Activated T-cell treated with anti-CD3 and anti-CD28 coated beads, Interleukin-2, amount 50 U/mL, for 24 hours (primary cell): ENCODE results near the gene DGKI.

Experiments
- DNase-seq: peaks from one replicate; pipeline ENCODE4 v3.0.0-alpha.2; 2020
- H3K27ac Mint-ChIP-seq: 2 replicates; pipeline ENCODE4 v1.8.0; 2020; ENCODE audit warnings: mild to moderate bottlenecking, mixed read lengths
- H3K27me3 Mint-ChIP-seq: 2 replicates; pipeline ENCODE4 v1.8.0; 2020; ENCODE audit warnings: mixed read lengths
- H3K36me3 Mint-ChIP-seq: 2 replicates; pipeline ENCODE4 v1.8.0; 2020; ENCODE audit warnings: low read depth, mixed read lengths
- H3K4me1 Mint-ChIP-seq: 2 replicates; pipeline ENCODE4 v1.8.0; 2020; ENCODE audit warnings: low read depth, mixed read lengths
- H3K4me3 Mint-ChIP-seq: 2 replicates; pipeline ENCODE4 v1.8.0; 2020; ENCODE audit warnings: mild to moderate bottlenecking, moderate library complexity, mixed read lengths
- H3K9me3 Mint-ChIP-seq: 2 replicates; pipeline ENCODE4 v1.8.0; 2020; ENCODE audit warnings: mixed read lengths

The DGKI gene

DNA sequence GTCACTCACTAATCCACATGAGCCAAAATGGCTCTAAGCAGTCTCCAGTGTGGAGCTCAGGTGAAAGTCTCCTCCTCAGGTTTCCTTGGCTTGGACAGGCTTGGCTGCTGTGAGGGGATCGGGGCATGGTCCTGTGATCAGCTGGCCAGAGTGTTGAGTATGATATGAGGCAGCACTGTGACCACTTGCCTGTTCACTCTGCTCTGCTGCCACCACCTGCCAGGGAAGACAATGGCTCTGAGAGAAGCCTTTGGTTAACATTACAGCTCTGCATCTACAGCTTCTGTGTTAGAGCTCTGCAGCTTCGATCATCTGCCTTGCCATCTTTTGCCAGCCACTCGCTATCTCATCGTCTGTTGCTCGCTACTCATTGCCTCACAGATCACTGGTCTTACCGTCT lies 483.1 kb downstream of the DGKI start:
- Mint-ChIP-seq H3K4me1 (no peaks in the 10 kb centered on the region), H3K4me3 (no peak overlapping the region), H3K9me3 (peaks cover 18% of the 10 kb centered on the region), H3K27me3 (no peaks in the 10 kb centered on the region), H3K27ac (no peak overlapping the region), H3K36me3 (no peaks in the 10 kb centered on the region)
- no peak for DNase-seq

DNA sequence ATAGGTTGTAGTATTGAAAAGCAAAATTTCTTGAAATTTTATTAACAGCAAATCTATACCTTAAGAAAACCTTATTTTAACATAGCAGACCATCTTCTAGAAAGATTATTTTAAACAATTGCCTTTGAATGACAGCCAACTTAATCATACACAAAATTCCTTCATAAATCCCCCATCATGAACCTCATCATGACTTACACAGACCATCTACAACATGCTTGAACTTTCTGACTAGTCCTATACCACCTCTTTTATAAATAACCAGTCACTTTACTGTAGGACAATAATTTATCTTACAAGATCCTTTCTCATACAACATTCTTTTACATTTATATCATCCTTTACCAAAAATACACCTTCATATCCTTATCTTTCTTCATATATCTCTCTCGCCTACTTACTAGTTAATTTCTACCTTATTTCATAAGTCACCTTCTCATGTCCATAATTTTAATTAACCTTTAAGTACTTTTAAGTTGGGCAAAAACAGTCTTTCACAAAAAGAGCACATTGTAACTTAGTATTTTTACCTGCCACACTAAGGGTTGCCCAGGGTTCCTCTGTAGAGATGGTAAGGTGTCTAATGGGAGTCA lies 486.6 kb downstream of the DGKI start:
- Mint-ChIP-seq H3K27ac (no peak overlapping the region), H3K27me3 (no peaks in the 10 kb centered on the region), H3K9me3 (peaks cover 21% of the 10 kb centered on the region), H3K36me3 (no peaks in the 10 kb centered on the region), H3K4me3 (no peak overlapping the region), H3K4me1 (no peaks in the 10 kb centered on the region)
- no peak for DNase-seq

DNA sequence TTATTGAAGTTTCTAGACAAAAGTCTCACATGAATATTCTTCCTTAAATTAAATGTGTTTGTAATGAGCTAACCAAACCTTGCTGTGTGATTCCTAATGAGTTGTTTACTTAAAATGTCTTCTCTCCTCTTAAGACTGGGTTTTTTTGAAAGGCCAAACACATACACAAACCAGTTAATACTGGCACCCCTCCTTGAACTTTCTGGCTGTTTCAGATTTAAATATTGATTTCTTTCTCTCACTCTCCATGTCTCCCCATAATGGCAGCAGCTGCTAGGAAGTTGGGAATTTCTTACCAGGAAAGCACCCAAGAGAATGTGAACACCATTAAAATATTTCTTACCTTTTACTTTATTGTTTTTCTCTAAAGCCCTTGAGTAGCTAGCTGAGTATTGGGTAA lies 491.8 kb downstream of the DGKI start:
- no peaks in the 10 kb centered on the region for H3K27me3 Mint-ChIP-seq
- H3K4me1 Mint-ChIP-seq = no peaks in the 10 kb centered on the region
- no peak for DNase-seq
- no peak overlapping the region for H3K27ac Mint-ChIP-seq
- H3K9me3 Mint-ChIP-seq = peaks cover 9% of the 10 kb centered on the region
- H3K36me3 Mint-ChIP-seq = no peaks in the 10 kb centered on the region
- no peak overlapping the region for H3K4me3 Mint-ChIP-seq

DNA sequence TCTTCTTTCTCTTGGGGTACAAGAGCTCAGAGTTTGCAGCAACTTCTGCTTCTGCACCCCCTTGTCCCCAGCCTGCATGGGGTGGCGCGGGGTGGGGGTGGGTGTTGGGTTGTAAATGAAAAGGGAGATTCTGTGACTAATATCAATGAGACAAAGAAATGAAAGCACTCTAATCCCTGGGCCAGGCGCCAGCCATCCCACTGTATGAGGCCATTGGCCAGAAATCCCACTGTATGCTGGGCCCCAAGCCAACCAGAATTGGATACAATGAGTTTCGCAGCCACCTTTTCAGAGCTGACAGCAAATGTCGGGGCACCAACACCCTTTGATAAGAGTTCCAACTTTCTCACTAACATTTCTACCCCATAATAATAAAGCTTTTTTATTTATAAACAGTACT lies 492.4 kb downstream of the DGKI start:
- Mint-ChIP-seq H3K27ac (no peak overlapping the region), H3K36me3 (no peaks in the 10 kb centered on the region), H3K27me3 (no peaks in the 10 kb centered on the region), H3K4me3 (no peak overlapping the region), H3K9me3 (peaks cover 9% of the 10 kb centered on the region), H3K4me1 (no peaks in the 10 kb centered on the region)
- DNase-seq = no peak

DNA sequence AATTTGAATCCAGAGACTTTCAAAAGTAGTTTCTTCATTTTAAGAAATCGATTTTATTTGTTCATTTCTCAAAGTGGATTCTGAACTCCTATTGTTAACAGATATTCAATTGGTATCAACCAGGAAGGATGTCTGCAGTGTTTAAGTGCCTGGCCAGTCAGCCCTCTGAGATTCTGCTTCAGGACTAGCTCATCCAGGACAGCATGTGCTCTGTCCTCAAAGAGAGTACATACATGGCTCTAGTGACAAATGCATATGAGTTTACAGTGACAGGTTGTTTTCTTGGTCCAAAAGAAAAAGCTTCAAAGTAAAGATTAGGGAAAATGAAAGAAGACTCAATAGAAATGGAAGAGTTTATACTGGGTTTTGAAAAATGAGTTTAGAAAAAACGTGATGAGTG lies 494.8 kb downstream of the DGKI start:
- no peaks in the 10 kb centered on the region for H3K36me3 Mint-ChIP-seq
- H3K27ac Mint-ChIP-seq = no peak overlapping the region
- DNase-seq = no peak
- no peaks in the 10 kb centered on the region for H3K27me3 Mint-ChIP-seq
- peaks cover 6% of the 10 kb centered on the region for H3K9me3 Mint-ChIP-seq
- no peak overlapping the region for H3K4me3 Mint-ChIP-seq
- H3K4me1 Mint-ChIP-seq = no peaks in the 10 kb centered on the region

DNA sequence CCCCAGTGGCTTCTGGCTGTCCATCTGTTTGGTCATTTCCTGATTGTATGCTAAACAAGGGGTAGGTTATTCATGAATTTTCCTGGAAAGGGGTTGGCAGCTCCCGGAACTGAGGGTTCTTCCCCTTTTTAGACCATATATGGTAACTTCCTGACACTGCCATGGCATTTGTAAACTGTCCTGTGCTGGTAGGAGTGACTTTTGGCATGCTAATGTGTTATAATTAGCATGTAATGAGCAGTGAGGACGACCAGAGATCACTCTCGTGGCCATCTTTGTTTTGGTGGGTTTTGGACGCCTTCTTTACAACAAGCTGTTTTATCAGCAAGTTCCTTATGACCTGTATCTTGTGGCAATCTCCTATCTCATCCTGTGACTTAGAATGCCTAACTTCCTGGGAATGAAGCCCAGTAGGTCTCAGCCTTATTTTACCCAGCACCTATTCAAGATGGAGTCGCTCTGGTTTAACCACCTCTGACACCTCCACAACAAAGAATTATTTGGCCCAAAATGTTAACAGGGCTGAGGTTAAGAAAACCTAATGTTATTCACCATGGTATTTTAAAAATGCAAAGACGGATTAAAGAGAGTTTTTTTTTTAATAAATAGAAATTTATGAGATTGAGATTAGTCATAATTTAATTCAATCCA lies 500.9 kb downstream of the DGKI start:
- DNase-seq = no peak
- no peaks in the 10 kb centered on the region for H3K36me3 Mint-ChIP-seq
- H3K27me3 Mint-ChIP-seq = peaks cover 22% of the 10 kb centered on the region
- H3K4me3 Mint-ChIP-seq = no peak overlapping the region
- no peaks in the 10 kb centered on the region for H3K9me3 Mint-ChIP-seq
- no peaks in the 10 kb centered on the region for H3K4me1 Mint-ChIP-seq
- no peak overlapping the region for H3K27ac Mint-ChIP-seq

DNA sequence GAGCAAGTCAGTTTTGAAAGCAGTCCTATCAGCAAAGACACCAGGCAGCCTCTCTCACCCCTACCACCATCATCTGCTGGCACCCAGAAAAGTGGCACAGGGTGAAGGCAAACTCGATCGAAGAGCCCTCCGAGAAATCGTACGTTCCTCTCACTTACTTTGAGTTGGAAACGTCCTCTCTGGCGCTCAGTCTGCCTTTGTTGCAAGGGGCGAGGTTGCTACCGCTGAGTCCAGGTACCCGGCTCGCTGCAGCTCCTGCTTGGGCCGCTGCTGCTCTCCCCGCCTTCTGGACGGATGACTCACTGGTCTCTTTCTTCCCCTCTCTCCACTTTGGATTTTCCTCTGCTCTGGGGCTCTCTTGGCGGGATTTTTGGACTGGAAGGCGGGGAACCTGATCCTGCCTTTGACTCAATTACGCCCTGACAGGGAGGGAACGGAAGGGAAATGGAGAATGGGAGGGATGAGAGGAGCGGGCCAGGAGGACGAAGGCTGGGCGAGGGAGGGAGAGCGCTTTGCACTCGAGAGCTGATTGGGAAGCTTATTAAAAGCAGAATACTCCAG lies 503.4 kb downstream of the DGKI start, which contains the start of gene PTN:
Gene PTN (minus strand): TSS at position 453 of the 561 bp plus-strand sequence. CDS start 88,760 bp downstream, outside the sequence.
- Mint-ChIP-seq H3K9me3 (no peaks in the 10 kb centered on the region), H3K27me3 (peaks cover 22% of the 10 kb centered on the region), H3K4me1 (no peaks in the 10 kb centered on the region), H3K36me3 (no peaks in the 10 kb centered on the region), H3K27ac (no peak within 1 kb of the TSS), H3K4me3 (no peak within 1 kb of the TSS)
- DNase-seq = no peak

DNA sequence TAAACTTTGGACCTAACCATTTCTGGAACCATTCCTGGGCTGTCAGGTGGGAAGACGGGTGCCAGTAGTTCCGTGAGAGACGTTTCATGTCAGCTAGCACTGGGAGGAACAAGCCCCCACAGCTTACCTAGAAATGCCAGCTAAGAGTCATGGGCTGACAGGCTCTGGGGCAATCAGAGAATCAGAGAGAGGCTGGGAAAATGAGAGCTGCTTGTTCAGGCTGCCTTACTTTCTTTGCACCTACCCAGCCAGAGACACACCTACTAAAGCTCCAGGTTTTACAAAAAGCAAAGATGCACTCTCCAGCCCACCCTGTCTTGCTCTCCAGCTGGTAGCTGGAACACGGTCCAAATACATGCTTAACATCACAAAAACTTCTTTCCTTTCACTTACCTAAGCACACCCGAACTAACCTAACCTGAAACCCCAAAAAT lies 503.9 kb downstream of the DGKI start:
- H3K9me3 Mint-ChIP-seq = no peaks in the 10 kb centered on the region
- H3K27ac Mint-ChIP-seq = no peak overlapping the region
- peaks cover 22% of the 10 kb centered on the region for H3K27me3 Mint-ChIP-seq
- H3K4me1 Mint-ChIP-seq = no peaks in the 10 kb centered on the region
- no peaks in the 10 kb centered on the region for H3K36me3 Mint-ChIP-seq
- no peak for DNase-seq
- H3K4me3 Mint-ChIP-seq = no peak overlapping the region

DNA sequence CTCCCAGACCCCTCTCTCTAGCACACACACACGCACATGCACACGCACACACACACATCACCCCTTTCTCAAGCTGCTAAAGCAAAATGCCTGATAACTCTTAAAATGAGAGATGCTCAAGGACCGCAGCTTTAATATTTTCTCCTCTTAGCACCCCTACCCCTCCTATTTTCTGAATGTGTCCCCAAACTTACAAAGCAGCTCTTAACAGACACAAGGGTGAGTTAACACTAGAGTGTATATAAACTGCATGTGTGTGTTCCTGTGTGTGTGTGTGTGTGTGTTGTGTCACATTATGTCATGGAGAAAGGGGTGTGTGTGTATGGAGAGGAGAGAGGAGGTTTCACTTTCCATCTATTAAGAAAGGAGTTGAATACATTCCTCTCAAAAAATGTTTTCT lies 504.5 kb downstream of the DGKI start:
- no peaks in the 10 kb centered on the region for H3K9me3 Mint-ChIP-seq
- peaks cover 22% of the 10 kb centered on the region for H3K27me3 Mint-ChIP-seq
- H3K36me3 Mint-ChIP-seq = no peaks in the 10 kb centered on the region
- H3K4me1 Mint-ChIP-seq = no peaks in the 10 kb centered on the region
- no peak overlapping the region for H3K4me3 Mint-ChIP-seq
- no peak overlapping the region for H3K27ac Mint-ChIP-seq
- no peak for DNase-seq

DNA sequence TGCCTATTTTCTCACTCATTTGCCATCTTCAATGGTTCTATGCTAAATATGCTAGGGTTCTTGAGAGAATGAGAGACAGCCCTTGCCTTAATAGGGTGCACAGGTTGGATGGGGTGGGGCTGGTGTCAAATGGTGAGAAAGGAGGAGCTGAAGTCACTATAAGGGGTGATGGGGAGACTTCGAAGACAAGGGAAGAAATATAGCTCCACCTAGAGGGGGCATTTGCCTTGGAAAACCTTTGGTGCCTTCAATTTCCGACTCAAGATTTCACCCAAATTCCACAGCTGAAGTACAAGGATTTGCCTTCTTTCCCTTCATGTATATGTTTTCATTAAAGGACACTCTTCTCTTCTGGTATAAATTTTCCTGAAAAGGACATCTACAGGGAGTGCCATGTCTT lies 508.9 kb downstream of the DGKI start:
- Mint-ChIP-seq H3K9me3 (peaks cover 4% of the 10 kb centered on the region), H3K36me3 (no peaks in the 10 kb centered on the region), H3K4me1 (no peaks in the 10 kb centered on the region), H3K27ac (no peak overlapping the region), H3K4me3 (no peak overlapping the region), H3K27me3 (peaks cover 3% of the 10 kb centered on the region)
- no peak for DNase-seq

DNA sequence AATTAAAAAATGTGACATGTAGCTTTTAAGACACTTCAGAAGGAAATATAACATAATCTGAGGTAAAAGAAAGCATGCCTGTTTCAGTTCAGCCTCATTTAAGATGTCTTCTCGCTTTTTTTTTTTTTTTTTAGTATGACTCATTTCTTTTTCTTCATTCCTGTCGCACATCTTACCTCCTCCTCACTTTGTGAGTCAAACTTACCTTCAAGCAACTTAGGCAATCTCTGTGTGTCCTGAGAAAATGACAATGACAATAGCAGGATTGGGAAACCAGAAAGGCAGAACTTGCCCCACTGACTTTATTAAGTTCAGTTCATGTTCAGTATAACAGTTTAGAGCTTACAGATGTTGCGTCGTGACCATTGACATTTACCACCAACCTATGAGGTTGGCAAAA lies 511.0 kb downstream of the DGKI start:
- Mint-ChIP-seq H3K27ac (no peak overlapping the region), H3K4me3 (no peak overlapping the region), H3K27me3 (no peaks in the 10 kb centered on the region), H3K4me1 (no peaks in the 10 kb centered on the region), H3K9me3 (peaks cover 8% of the 10 kb centered on the region), H3K36me3 (no peaks in the 10 kb centered on the region)
- no peak for DNase-seq

DNA sequence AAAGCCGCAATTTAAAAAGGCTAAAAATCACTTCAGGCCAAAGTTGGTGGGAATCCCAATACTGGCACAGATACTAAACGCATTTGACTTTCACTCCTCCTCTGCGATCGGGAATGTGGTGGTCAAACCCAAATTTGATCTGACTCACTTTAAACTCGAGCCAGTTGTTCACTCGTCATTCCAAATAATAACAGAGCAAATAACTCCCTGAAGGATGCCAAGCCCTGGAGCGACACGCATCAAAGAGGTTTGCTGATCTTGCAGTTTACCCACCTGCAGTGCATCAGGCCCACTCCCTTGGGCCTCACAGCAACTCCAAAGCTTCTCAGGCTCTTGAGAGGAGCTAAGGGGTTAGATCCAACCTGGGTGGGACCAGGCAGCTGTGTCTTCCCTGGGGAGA lies 515.4 kb downstream of the DGKI start:
- Mint-ChIP-seq H3K27ac (no peak overlapping the region), H3K27me3 (no peaks in the 10 kb centered on the region), H3K9me3 (peaks cover 12% of the 10 kb centered on the region), H3K4me1 (no peaks in the 10 kb centered on the region), H3K36me3 (no peaks in the 10 kb centered on the region), H3K4me3 (no peak overlapping the region)
- DNase-seq = no peak
